Endothelial cell (in vitro differentiated cells): Measurements from ENCODE around the gene ABCA3. TPM values are rescaled to one million over a fixed set of nuclear protein-coding genes. Genes with fewer than 3 reads are reported as not detected.
A peak's percentile ranks its signal among the peaks of the same experiment; 100 is the strongest.

Experiments used
- DNase-seq: peaks from one replicate; pipeline ENCODE4 v3.0.0; 2021; ENCODE audit warnings: low spot score
- H3K27ac Mint-ChIP-seq: one replicate; pipeline ENCODE4 v1.8.0; 2021; ENCODE audit warnings: mixed read lengths, inconsistent platforms; ENCODE audit not compliant: unreplicated experiment
- H3K27me3 Mint-ChIP-seq: one replicate; pipeline ENCODE4 v1.8.0; 2021; ENCODE audit warnings: mild to moderate bottlenecking, moderate library complexity, mixed read lengths, inconsistent platforms; ENCODE audit not compliant: unreplicated experiment
- H3K36me3 Mint-ChIP-seq: one replicate; pipeline ENCODE4 v1.8.0; 2021; ENCODE audit warnings: mild to moderate bottlenecking, low read depth, mixed read lengths, inconsistent platforms; ENCODE audit not compliant: unreplicated experiment
- H3K4me1 Mint-ChIP-seq: one replicate; pipeline ENCODE4 v1.8.0; 2021; ENCODE audit warnings: mild to moderate bottlenecking, mixed read lengths, inconsistent platforms; ENCODE audit not compliant: unreplicated experiment
- H3K4me3 Mint-ChIP-seq: one replicate; pipeline ENCODE4 v1.8.0; 2021; ENCODE audit warnings: mild to moderate bottlenecking, mixed read lengths, inconsistent platforms; ENCODE audit not compliant: unreplicated experiment
- H3K9me3 Mint-ChIP-seq: one replicate; pipeline ENCODE4 v1.8.0; 2021; ENCODE audit warnings: mixed read lengths, inconsistent platforms; ENCODE audit not compliant: unreplicated experiment
- total RNA-seq: library from RNA; stranded (reverse); fragmentation: NEBNext Ultra II Directional; extraction: Animal tissue kit (Norgen Biotek cat#: 25700); gene quantifications from one replicate; pipeline ENCODE4 v1.2.1, GENCODE V29; 2021; ENCODE audit not compliant: unreplicated experiment
- TF ChIP-seq, protein P1 (sequence below): fragments of 200-600 bp; sonication (generic); IDR thresholded peaks from one replicate; pipeline ENCODE4 v1.5.0; 2021; ENCODE audit warnings: antibody characterized with exemption; ENCODE audit not compliant: unreplicated experiment

ABCA3 gene
- total RNA-seq, 1 donor from 2014 or later = 10.4 TPM

DNA sequence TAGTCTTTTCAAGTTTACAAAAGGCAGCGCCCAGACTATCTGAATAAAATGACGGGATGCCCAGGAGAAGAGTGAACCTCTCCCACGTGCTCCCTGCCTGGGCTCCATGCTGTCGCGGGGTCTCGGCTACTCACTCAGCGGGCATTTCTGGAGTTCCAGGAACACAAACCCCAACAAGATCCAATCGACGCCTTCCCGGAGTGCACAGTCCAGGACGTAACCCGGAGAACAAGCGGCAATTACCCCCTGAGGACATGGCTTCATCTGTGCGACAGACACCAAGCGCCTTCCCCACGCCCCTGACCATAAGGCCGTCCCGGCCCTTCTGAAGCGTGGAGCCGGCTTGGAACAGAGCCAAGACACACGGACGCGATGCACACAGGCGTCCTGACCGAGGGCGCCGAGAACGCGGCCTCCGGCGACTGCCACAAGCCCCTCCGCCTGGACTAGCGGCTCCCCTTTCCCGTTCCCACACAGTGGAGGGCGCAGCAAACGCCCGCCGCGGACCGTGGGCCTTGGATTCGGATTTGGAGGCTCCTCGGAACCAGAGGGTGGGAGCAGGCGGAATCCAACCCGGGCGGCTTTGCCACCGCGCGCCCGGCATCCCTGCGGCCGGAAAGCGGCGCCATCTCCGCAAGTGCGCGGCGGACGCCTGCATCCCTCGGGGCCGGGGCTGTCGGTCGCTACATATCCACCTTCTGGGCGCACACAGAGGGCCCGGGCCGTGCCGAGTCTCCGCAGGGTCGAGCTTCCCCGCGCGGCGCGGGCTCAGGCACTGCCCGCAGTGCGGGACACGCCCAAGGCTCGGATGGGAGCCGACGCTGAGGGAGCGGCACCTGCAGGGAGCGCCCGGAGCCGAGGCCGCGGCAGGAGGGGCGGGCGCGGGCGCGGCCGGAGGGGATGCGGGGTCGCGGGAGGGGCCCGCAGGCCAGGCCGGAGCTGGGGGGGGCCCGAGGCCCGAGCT, 725 bp downstream of the ABCA3 start:
- H3K4me1 Mint-ChIP-seq = peaks cover 8% of the 10 kb centered on the region
- H3K36me3 Mint-ChIP-seq = peaks cover 3% of the 10 kb centered on the region
- DNase-seq = peak; percentile 42
- peak overlapping the region; percentile 87 for H3K4me3 Mint-ChIP-seq
- TF ChIP-seq, protein P1, sequence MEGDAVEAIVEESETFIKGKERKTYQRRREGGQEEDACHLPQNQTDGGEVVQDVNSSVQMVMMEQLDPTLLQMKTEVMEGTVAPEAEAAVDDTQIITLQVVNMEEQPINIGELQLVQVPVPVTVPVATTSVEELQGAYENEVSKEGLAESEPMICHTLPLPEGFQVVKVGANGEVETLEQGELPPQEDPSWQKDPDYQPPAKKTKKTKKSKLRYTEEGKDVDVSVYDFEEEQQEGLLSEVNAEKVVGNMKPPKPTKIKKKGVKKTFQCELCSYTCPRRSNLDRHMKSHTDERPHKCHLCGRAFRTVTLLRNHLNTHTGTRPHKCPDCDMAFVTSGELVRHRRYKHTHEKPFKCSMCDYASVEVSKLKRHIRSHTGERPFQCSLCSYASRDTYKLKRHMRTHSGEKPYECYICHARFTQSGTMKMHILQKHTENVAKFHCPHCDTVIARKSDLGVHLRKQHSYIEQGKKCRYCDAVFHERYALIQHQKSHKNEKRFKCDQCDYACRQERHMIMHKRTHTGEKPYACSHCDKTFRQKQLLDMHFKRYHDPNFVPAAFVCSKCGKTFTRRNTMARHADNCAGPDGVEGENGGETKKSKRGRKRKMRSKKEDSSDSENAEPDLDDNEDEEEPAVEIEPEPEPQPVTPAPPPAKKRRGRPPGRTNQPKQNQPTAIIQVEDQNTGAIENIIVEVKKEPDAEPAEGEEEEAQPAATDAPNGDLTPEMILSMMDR = no peak
- H3K27ac Mint-ChIP-seq = no peak overlapping the region
- peaks cover 12% of the 10 kb centered on the region for H3K27me3 Mint-ChIP-seq
- no peaks in the 10 kb centered on the region for H3K9me3 Mint-ChIP-seq

- no peak for DNase-seq
- H3K4me1 Mint-ChIP-seq = peaks cover 13% of the 10 kb centered on the region
- TF ChIP-seq, protein P1 = no peak
- no peak overlapping the region for H3K27ac Mint-ChIP-seq
- H3K36me3 Mint-ChIP-seq = peaks cover 1% of the 10 kb centered on the region
- H3K27me3 Mint-ChIP-seq = peaks cover 12% of the 10 kb centered on the region
- no peak overlapping the region for H3K4me3 Mint-ChIP-seq
- H3K9me3 Mint-ChIP-seq = no peaks in the 10 kb centered on the region
Measured at GRCh38 chr16:2337431-2338296, 2.9 kb downstream of the ABCA3 start.

- TF ChIP-seq, protein P1 = no peak
- Mint-ChIP-seq H3K9me3 (no peaks in the 10 kb centered on the region), H3K4me3 (no peak overlapping the region), H3K27ac (no peak overlapping the region), H3K27me3 (peaks cover 9% of the 10 kb centered on the region), H3K36me3 (no peaks in the 10 kb centered on the region), H3K4me1 (peaks cover 17% of the 10 kb centered on the region)
- DNase-seq = no peak
Measured at GRCh38 chr16:2335286-2335895, 5.1 kb downstream of the ABCA3 start.

GRCh38 chr16:2333772-2334379, 6.7 kb downstream of the ABCA3 start:
- TF ChIP-seq, protein P1 = no peak
- no peaks in the 10 kb centered on the region for H3K36me3 Mint-ChIP-seq
- H3K27me3 Mint-ChIP-seq = peaks cover 4% of the 10 kb centered on the region
- H3K4me1 Mint-ChIP-seq = peaks cover 9% of the 10 kb centered on the region
- no peak for DNase-seq
- H3K9me3 Mint-ChIP-seq = no peaks in the 10 kb centered on the region
- no peak overlapping the region for H3K4me3 Mint-ChIP-seq
- peak overlapping the region; percentile 8 for H3K27ac Mint-ChIP-seq
